Stimulated activated CD4-positive, alpha-beta T cell treated with anti-CD3 and anti-CD28 coated beads, Interleukin-12 subunit alpha, Interleukin-12 subunit beta, amount 100 ng/mL, for 4 hours (primary cell): ENCODE results near the gene CCNY.

Experiments used
- DNase-seq: peaks from one replicate; pipeline ENCODE4 v3.0.0-alpha.2; 2020

CCNY gene

DNA sequence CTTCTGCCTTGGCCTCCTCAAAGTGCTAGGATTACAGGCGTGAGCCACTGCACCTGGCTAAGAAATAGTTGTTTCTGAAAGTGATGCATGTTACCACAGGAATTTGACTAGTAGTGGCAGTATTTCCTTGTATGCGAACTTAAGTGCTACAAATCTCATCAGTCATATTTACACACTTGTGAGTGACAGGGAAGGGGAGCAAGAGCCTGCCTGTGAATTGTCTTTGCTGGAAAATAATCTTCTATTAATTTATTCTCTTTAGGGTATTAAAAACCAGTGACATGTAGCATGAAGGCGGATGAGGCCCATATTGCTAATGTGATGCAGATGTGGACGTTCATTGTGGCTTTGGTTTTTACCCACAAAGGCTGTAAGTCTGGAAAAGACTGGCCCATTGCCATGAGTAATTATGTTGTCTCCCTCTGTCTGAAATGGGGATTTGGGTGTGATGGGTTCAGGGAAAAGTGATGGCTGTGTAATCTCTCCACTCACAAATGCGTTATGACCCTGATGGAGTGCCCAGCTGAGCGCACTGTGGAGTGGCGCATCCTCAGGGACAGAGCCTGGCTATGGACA is 97.6 kb downstream of the CCNY start:
- DNase-seq: no peak

DNA sequence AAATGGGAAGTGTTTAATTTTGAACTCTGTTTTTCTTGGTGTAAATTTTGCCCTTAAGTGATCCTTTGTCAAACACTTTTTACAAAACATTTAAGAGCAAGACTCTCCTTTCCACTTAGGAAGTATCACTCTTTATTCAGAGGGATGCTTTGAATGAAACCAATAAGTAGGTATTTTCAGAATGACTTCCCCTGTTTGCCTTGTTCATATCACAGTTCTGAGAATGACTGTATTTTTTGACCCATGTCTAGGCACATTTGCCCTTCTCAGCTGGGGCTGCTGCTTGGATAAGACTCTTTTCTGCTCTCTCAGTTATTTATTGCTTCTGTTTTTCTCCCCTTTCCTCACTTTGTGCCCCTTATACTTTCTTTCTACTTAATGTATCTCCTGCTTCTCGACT is 98.2 kb downstream of the CCNY start:
- DNase-seq: no peak

DNA sequence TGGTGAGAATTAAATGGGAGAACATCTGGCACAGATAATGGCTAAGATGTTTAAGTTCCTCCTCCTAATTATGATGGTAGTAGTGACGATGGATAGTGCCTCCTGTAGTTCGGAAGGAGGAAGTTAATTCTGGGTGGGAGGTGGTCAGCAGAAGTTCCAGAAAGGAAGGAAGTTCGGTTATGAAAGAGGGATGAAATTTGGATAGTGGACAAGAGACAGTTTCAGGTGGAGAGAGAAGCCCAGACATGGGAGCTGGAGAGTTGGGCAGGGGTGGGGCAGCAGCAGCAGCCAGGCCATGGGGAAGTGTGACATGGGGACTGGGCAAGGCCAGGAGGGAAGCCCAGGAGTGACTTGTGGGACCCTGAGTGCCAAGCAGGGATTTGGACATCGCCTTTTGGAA is 99.5 kb downstream of the CCNY start:
- no peak for DNase-seq

DNA sequence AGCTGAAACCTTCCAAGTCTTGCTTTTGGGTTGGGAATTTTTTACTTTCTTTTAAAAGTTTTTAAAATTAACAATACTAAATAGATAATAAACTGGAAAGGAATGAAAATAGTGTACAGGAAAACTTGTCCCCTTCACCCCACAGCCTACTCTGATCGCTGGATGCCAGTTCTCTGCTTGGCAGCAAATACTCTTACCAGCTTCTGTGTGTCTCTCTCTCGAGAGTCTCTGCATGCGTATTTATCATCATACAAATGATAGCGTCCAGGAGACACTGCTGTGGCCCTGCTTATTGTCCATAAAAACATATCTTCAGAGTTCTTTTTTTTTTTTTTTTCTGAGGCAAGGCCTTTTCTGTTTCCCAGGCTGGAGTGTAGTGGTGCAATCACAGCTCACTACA is 101.5 kb downstream of the CCNY start:
- no peak for DNase-seq

DNA sequence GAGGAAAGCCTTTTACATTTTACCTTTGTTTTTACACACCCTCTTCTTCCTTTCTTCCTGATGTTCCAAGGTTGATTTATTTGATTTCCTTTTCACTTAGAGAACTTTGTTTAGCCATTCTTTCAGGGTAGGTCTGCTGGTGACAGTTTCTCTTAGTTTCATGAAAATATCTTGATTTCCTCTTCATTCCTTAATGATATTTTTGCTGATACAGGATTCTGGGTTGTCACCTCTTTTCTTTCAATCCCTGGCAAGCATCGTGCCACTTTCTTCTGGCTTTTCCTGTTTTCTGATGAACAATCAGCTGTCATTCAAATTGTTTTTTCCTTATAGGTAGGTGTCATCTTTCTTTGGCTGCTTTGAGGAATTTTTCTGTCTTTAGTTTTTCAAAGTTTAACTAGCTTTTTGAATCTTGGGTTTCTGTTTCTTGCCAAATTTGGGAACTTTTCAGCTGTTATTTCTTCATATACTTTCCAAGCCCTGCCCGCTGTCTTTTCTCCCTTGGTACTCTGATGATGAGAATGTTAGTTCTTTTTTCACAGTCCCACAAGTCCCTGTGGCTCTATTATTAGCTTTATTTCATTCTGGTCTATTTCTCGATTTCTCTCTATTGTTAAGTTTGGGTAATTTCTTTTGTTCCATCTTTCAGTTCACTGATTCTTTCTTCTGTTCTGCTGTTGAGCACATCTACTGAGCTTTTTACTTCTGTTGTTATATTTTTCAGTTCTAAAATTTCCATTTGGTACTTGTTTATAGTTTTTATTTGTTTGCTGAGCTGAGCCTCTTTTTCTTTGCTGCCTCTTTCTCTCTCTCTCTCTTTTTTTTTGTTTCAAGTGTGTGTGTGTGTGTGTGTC is 102.6 kb downstream of the CCNY start:
- DNase-seq: no peak

DNA sequence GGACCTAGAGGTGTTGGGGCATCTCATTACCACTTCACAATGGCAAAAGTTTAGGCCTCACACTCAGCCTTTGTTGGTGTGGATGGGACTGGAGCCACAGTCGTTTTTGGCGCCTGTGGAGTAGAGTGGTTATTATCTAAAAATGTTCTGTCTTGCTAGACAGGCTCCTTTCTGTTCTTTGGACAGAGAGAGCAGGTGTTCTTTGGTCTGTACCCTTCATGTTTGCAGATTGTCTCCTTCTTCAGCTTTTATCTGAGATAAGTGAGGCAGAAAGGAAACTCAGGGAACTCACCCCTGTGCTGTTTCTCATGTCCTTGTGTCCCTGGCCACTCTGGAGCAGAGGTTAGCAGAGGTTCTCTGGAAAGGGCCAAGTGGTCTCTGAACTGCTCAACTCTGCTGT is 103.7 kb downstream of the CCNY start:
- DNase-seq: no peak

DNA sequence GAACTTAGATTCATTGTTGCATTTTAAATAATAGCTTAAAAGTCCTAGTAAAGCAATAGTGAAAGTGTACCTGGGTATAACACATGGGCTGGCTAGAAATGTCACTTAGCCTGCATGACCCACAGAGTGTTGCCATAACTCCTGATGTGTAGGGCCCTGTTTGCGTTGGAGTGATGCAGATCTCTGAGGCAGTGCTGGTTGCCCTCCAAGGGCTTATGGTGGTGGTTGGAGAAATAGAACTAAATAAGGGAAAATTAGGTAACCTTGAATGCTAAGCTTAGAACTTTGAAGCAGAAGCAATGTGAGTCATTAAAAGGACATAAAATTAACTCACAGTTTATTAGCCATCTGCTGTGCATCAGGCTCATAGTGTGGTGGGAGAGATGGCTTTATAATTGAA is 105.7 kb downstream of the CCNY start:
- DNase-seq: no peak

DNA sequence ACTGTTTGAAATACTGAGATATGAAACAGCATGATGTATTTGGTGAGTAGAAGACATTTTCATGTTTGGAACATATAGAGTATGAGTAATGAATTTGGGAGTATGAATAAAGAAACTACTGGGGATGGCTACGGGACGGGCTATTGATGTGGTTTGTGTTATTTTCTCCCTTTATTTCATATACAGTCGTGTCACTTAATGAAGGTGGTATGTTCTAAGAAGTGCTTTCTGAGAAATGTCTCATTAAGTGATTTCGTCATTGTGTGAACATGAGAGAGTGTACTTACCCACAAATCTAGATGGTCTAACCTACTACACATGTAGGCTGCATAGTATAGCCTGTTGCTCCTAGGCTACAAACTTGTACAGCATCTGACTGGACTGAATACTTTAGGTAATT is 106.3 kb downstream of the CCNY start:
- DNase-seq: no peak

DNA sequence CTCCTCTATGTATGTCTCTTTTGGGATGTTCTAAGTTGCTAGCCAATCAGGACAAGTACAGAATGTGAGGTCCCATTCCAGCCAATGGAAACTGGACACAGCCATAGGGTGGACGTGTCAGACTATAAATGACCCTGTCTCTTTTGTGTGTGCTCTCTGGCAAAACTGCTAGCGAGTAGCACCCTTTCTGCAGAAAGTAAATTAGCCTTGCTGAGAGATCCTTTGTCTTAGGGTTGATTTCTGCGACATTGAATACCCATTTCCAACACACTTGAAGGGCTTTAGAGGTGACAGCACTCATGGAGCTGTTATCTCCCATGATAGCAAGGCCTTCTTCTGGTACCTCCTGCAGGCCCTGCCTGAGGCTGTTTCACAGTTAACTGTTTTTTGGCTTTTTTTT is 107.5 kb downstream of the CCNY start:
- no peak for DNase-seq

DNA sequence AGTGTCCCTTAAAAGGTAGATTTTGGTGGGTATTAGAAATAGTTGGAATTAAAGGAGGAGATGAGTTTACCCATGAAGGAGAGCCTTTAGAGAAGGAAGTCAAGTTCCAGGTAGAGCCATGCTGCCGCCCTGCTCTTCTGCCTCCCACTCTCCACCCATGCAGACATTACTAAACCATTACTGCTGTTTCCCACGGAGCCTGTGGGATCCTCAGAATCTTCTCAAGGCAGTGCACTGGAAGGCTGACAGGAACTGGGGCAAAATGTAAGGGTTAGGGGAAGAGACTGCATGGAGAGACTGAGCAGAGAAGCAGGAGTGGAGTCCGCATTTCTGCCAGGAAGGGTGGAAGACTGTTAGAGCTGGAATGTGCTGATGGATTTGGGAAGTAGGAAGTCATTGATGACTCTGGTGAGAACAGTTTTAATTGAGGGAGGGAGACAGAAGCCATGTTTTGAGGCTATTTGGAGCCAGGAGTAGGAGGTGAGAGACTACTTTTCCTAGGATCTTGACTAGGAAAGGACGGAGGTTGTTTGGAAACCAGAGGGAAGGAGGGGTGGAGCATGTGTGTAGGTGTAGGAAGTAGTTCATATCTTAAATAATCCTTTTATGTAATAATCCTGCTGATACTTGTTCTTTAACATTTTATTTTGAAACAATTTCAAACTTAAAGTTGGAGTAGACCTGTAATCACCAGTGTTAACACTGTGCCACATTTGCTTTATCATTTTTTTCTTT is 109.0 kb downstream of the CCNY start:
- no peak for DNase-seq

DNA sequence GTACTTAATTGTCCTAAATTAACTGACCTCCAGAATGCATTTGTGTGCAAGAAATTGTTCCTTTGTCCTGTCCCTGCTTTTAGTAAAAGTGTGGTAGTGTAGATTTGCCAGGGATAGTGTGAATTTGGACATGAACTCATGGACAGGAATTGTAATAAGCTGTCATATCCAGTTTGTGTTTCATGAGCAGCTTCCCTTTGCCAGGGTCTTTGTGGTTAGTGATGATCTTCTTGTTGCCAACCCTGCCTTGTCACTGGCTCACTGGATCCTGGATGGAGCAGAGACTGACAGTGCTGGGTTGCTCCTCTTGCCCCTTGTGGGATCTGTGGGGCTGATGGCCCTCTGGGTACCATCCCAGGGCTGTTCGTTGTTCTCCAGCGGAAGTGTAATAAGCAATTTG is 110.1 kb downstream of the CCNY start:
- no peak for DNase-seq

DNA sequence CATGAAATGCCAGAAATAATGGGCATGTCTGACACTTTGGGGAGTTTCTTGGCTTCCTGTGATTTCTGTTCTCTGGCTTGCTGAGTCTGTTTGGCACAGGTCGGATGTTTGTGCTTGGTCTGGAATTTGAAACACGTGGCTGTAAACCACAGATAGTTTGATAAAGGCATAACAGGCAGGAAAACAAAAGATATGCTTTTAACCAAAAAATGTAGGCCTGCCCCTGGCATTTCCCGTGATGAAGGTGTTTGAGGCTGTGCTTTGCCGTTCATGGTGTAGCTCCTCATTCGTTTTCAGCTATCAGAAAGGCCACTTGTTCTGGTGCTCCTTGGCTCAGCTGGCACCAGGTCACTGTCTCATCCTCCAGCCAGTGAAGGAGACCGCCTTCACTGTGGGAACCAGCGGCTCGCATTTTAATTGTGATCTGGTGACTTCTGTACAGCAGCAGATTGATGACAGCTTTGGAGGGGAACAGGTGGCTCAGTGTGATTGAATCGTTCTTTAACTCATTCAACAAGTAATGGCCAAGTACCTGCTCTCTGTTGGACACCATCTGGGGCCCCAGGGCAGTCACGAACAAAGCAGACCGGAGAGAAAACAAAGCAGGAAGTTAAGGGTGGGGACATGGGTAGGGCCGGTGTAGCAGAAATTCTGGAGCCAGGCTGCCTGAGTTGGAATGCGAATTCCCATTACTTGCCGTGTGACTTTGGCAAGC is 111.5 kb downstream of the CCNY start:
- DNase-seq: no peak

DNA sequence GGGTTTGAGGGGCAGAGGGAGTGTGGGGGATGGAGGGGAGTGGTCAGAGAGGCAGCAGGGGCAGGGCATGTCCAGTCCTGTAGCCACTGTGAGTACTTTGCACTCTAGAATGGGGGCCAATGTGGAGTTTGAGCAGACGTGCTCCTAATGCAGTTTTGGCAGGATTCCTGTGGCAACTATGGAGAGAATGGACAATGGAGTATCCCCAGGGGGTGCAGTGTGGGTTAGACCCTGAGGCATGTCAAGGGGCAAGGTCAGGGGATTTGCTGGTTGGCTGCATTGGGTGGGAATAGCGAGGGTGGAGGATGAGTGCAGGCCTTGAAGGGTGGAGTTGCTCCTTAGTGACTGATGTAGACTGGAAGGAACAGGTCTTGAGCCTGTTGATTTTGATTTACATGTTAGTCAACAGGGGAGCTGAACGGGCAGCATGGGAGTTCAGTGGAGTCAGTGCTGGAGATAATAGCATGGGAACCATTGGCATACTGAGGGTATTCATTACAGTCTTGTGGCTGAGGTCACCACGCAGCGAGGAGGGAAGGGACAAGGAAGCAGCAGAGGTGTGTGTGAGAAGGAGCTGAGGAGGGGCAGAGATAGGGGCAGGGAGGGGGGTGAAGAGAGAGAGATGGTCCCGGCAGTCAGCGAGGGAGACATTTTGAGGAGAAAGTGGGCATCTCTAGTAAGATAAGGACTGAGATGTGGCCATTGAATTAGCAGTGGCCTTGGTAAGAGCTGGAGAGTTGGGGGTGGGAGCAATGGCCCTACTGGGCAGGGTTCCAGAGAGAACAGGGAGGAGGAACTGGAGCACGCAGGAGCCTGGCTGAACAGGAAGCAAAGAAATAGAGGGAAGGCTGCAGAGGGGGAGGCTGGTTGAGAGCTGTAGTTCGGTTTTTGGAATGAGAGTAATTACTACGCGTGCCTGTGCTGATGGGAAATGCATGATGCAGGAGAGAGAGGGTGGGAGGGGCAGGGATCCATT is 112.7 kb downstream of the CCNY start:
- DNase-seq: no peak

DNA sequence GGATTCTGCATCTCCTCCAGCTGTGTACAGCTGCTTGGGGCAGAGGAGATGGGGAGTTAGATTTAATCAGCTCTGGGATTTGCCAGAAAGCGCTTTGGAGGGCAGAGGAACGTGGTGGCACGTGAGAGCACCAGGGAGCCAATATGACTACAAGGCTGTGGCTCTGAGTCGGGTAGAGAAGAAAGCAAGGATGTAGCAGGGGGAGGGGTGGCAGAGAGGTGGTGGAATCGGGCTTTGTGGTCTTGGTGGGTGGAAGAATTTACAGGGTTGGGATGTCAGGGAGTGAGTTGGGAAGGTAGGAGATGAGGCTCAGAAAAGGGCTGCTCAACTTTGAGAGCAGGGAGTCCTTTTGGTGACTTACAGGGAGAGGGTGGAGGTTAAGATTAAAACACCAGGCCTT is 113.6 kb downstream of the CCNY start:
- no peak for DNase-seq

DNA sequence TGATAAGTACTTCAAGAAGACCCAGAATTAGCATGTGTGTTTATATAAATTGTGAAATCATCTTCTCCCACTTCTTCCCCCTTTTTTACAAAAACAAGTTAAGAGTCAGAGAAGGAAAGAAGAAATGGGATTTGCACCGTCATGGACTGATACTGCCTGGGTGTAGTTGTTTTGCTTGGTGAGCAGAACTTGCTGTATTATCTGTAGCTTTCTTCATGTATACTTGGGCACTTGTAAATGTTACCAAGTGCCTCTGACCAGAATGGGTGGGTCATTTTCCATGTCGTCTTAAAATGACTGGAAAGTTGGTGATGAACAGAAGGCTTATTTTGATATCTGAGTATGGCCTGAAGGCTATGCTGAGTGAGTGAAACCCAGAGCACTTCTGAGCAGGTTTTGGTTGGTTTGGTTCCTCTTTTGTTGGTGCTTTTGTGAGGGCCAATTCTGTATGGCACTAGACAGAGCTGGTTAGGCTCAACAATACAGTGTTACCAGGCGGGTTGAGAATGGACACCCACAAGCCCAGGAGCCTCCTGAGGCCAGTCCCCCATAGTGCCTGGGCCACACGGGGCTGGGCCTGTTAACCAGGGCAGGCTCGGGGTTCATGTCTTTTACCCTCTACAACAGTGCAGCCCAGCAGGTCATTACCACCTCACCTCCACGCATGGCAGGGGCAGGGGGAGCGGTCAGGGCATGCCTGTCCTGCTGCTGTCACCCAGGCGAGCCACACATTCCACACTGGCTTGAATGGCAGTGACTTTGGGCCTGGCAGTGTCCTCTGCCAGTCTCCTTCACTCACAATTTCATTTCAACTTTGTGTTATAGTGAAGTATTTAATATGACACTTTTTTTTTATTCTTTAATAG is 115.1 kb downstream of the CCNY start:
- DNase-seq: no peak

DNA sequence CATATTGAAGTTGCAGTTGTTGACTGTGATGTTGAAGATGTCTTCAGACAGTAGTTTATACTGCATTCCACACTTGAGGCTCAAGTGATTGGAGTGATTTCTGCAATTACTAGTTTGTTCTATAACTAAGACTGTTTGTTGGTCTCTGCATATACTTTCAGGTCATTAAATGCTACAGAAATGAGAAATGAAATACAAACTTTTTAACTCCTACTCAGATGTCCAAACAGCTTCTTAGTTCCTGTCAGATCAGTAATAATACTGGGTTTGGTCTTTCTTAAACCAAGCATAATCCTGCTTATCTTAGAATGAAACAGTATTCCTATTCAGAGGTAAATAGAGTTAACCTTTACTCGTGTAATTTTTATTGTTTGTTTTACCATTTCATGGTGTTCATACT is 115.9 kb downstream of the CCNY start:
- DNase-seq: no peak

DNA sequence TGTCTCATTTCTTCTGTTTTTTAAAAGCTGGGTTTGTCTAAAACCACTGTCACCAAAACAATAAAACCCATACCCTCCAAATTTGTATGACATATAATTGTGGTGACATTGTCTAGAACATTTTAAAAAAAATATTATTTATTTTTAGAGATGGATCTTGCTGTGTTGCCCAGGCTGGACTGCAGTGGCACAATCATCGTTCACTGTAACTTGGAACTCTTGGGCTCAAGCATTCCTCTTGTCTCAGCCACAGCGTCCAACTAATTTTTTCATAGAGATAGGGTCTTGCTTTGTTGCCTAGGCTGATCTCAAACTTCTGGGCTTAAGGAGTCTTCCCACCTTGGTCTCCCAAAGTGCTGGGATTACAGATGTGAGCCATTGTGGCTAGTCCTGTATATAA is 116.5 kb downstream of the CCNY start:
- DNase-seq: no peak

DNA sequence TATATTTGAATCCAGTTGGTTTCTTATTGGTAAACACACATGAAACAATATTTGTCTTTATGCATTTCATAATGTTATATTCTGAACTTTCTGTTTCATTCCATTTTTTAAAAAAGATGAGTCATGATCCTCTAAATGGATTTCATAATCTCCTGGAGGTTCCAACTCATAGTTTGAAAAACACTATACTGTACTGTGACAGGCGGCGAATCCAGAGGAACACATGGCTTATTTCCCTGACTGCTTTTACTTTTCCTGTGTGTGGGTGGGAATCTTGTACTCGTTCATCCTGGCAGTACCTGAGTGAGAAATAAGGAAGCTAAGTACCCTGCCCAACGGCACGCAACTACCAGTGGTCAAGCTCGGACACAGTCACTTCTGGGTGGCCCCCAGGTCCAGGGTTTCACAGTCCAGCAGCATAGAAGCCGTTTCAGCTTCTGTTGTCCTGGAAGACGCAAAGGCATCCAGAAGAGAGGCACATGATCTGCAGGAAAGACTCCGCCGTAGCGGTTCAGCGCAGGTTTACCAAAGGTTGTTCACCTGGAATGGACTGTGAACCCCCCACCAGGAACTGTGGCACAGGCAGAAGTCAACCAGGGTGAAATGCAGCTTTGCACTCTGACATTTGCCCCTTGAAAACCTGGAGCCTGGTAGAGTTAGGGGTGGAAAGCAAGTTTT is 117.7 kb downstream of the CCNY start:
- DNase-seq: no peak

DNA sequence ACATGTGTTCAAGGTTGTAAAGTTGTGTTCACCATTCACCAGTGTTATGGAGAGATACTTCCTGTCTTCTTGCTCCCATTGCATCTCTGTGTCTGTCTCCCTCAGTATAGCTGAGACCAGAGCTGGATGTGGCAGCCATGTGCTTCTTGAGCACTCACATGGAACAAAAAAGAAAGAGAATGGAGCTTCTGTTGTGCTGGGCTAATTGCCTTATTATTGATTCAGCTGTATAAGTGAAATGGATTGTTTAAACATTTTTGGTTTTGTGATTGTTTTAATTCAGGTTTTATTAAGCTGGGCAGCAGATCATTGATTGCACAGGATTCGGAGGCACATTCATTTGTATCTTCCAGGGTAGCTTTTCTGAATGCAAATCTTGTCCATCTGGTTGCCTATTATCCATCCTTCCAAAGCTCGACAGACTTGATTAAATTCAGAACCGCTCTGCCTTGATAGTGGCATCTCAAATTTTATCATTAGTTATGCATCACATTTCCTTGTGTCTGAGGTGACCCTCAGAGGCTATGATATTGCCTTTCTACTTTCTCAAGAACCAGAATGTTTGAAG is 119.9 kb downstream of the CCNY start:
- no peak for DNase-seq

DNA sequence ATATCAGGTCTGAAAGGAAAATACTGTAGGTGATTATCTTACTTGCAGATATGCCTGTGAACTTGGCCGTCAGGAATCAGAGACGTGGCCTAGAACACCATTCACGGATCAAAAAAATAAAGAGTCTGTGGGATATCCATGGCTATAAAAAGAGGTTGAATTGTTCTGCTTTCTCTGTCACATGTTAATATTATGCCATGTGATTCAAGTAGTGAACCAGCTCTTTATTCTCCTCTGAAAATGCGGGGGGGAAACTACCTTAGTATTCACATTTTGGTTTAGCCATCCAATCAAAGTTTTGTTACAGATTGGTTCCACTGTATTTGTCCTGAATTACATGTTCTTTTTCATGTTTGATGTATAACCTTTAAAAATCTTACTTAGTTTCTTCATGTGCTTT is 120.5 kb downstream of the CCNY start:
- no peak for DNase-seq
